ENCODE measurements around the gene UGT2B7. TPM values are rescaled to one million over a fixed set of nuclear protein-coding genes. Genes with fewer than 3 reads are reported as not detected.

UGT2B7 gene
- total RNA-seq, 1 experiment from 2014 or later: not detected

GRCh38 chr4:69122476-69122875 lies 26.2 kb downstream of the UGT2B7 start:
- no peak overlapping the region for H2AK5ac ChIP-seq (ENCODE audit: insufficient read length, low read length)
- H2BK5ac ChIP-seq (ENCODE audit: insufficient read length, low read length): no peak overlapping the region
- H3K79me1 ChIP-seq (ENCODE audit: insufficient read depth, low read depth, low read length, poor library complexity, severe bottlenecking): no peaks in the 10 kb centered on the region
- no peak overlapping the region for H3K27ac ChIP-seq (ENCODE audit: insufficient read length, low read depth, low read length)
- H2BK120ac ChIP-seq (ENCODE audit: low read depth, low read length, poor library complexity, severe bottlenecking): no peak overlapping the region
- Mint-ChIP-seq H3K4me1 (no peaks in the 10 kb centered on the region), H3K9me3 (no peaks in the 10 kb centered on the region), H3K36me3 (ENCODE audit: insufficient read depth in 1 of 3, low read depth in 3 of 3) (no peaks in the 10 kb centered on the region), H3K27me3 (ENCODE audit: low read depth) (no peaks in the 10 kb centered on the region), H3K27ac (no peak overlapping the region), H3K4me3 (no peak overlapping the region)
- no peak overlapping the region for H2AFZ ChIP-seq (ENCODE audit: low read length)
- no peak overlapping the region for H2BK15ac ChIP-seq (ENCODE audit: low read depth, low read length)
- no peak overlapping the region for H3K56ac ChIP-seq (ENCODE audit: insufficient read length, low read depth, low read length)
- H4K91ac ChIP-seq (ENCODE audit: insufficient read length, low read depth, low read length): no peak overlapping the region
- no peaks in the 10 kb centered on the region for H3K9me3 ChIP-seq (ENCODE audit: control insufficient read depth, low read depth, low read length)
- H3T11ph ChIP-seq (ENCODE audit: low read length): no peak overlapping the region
- no peak for TF ChIP-seq CTCF (conservative IDR thresholded peaks at IDR 0.05)
- H3K18ac ChIP-seq (ENCODE audit: insufficient read length, low read depth, low read length): no peak overlapping the region
- H3K4me2 ChIP-seq (ENCODE audit: insufficient read depth, insufficient read length, low read length): no peak overlapping the region
- H3K9ac ChIP-seq (ENCODE audit: extremely low read depth, insufficient read length, low read length): no peak overlapping the region
- no peaks in the 10 kb centered on the region for H3K27me3 ChIP-seq (ENCODE audit: insufficient read depth, low read length)
- no peak for DNase-seq
- H3K23me2 ChIP-seq (ENCODE audit: insufficient read length, low read depth, low read length, poor library complexity, severe bottlenecking): no peaks in the 10 kb centered on the region
- no peak overlapping the region for H3K23ac ChIP-seq (ENCODE audit: insufficient read length, low read depth, low read length)
- no peak overlapping the region for H3K4ac ChIP-seq (ENCODE audit: low read depth, low read length)
- no peaks in the 10 kb centered on the region for H4K20me1 ChIP-seq (ENCODE audit: control insufficient read depth, insufficient read depth, insufficient read length)
- H3K14ac ChIP-seq (ENCODE audit: insufficient read depth, low read length): no peak overlapping the region
- no peak overlapping the region for H2BK20ac ChIP-seq (ENCODE audit: low read depth, low read length, poor library complexity, severe bottlenecking)
- H4K8ac ChIP-seq (replicated peaks; ENCODE audit: insufficient read length, low read depth, low read length): no peak overlapping the region
- H4K5ac ChIP-seq (ENCODE audit: insufficient read length, low read depth, low read length): no peak overlapping the region
- no peak overlapping the region for H2BK12ac ChIP-seq (ENCODE audit: insufficient read length, low read depth, low read length)
- no peaks in the 10 kb centered on the region for H3K79me2 ChIP-seq (ENCODE audit: insufficient read depth, low read length)
- H3K4me1 ChIP-seq (ENCODE audit: insufficient read depth, low read length): no peaks in the 10 kb centered on the region
- no CpG with 5 or more reads among the region's 3 CpGs for WGBS (ENCODE audit: extremely low coverage, insufficient read length, low lambda C conversion rate)

Measured in H9 (cell line).